ENCODE results near the gene ABCB8.
"Not testable (repeated sequence)": the region's sequence is repeated elsewhere in the genome, so short reads cannot be mapped to it uniquely, and the experiment has no call there.

Gene ABCB8

GRCh38 chr7:151014950-151015349, 13.3 kb upstream of the ABCB8 start:
- DNase-seq (ENCODE audit: low spot score) = peak; percentile 67

- DNase-seq (ENCODE audit: low spot score) = no peak
Observed at GRCh38 chr7:151015967-151016366, 12.3 kb upstream of the ABCB8 start.

- DNase-seq (ENCODE audit: low spot score) = no peak
Observed at GRCh38 chr7:151016505-151016904, 11.7 kb upstream of the ABCB8 start.

- no peak for DNase-seq (ENCODE audit: low spot score)
Observed at GRCh38 chr7:151016942-151017341, 11.3 kb upstream of the ABCB8 start.

GRCh38 chr7:151017370-151017952, 10.8 kb upstream of the ABCB8 start:
- DNase-seq (ENCODE audit: low spot score) = no peak

GRCh38 chr7:151017953-151018420, 10.3 kb upstream of the ABCB8 start:
- peak; percentile 52 for DNase-seq (ENCODE audit: low spot score)

- no peak for DNase-seq (ENCODE audit: low spot score)
Observed at GRCh38 chr7:151018421-151019129, 9.7 kb upstream of the ABCB8 start.

GRCh38 chr7:151019130-151019447, 9.2 kb upstream of the ABCB8 start:
- no peak for DNase-seq (ENCODE audit: low spot score)

GRCh38 chr7:151020231-151020630, 8.0 kb upstream of the ABCB8 start:
- no peak for DNase-seq (ENCODE audit: low spot score)

GRCh38 chr7:151023232-151023631, 5.0 kb upstream of the ABCB8 start:
- no peak for DNase-seq (ENCODE audit: low spot score)

GRCh38 chr7:151024435-151025056, 3.7 kb upstream of the ABCB8 start, which contains the start of gene ATG9B:
Gene ATG9B, minus strand, starts transcription at chr7:151024494. Its CDS starts 71 bp downstream, at chr7:151024423.
- DNase-seq (ENCODE audit: low spot score) = no peak

- DNase-seq (ENCODE audit: low spot score) = peak; percentile 68
Observed at GRCh38 chr7:151025924-151026671, 2.2 kb upstream of the ABCB8 start.

GRCh38 chr7:151026771-151027727, 1.2 kb upstream of the ABCB8 start:
- DNase-seq (ENCODE audit: low spot score) = not testable (repeated sequence)

GRCh38 chr7:151027728-151028130, 521 bp upstream of the ABCB8 start:
- DNase-seq (ENCODE audit: low spot score) = not testable (repeated sequence)

- DNase-seq (ENCODE audit: low spot score) = no peak
Observed at GRCh38 chr7:151028948-151029501, 775 bp downstream of the ABCB8 start.

GRCh38 chr7:151031011-151031410, 2.8 kb downstream of the ABCB8 start:
- no peak for DNase-seq (ENCODE audit: low spot score)

GRCh38 chr7:151032936-151033863, 5.0 kb downstream of the ABCB8 start:
- no peak for DNase-seq (ENCODE audit: low spot score)

GRCh38 chr7:151033864-151034249, 5.6 kb downstream of the ABCB8 start:
- DNase-seq (ENCODE audit: low spot score) = no peak

GRCh38 chr7:151034312-151035025, 6.2 kb downstream of the ABCB8 start:
- no peak for DNase-seq (ENCODE audit: low spot score)
